ENCODE results near the gene DOCK4.
A peak's percentile ranks its signal among the peaks of the same experiment; 100 is the strongest.

The DOCK4 gene

DNA sequence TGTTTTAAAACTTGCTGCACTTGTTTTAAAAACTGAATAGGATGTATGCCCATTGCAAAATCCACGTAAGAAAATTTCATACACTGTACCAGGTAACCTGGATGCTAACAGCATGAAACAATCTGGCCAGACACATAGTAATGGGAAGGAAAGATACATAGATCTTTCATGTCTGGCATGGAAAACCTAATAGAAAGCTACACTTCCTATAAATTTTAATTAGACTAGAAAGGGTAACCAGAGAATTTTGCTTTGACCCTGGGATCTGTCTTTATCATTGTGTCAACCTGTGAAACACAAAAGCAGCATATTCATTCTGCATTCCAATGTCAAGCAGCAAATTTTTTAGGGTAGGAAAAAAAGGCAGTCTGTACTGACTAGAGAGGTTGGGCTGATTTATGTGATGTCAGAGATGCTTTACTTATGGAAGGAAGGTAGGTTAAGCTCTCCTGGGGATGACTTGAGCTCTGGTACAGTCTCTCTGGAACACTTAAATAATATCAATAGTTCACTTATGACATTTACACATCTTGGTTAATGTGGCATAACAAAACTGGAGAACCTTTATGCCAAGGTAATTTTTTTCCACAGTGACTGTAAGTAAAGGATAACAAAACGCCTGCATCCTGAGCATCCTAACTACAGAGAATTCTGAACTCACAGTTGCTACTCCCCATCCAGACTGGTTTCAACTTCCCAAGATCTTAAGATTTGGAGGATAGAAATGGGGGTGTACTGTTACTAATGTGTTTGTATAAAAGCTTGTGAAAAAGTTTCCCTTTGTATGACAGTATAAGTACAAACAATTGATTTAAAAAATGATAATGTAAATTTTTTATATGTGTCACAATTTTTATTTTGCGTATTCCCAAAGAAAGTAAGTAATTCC lies 44.7 kb downstream of the DOCK4 start:
- Mint-ChIP-seq H3K4me1 (peaks cover 36% of the 10 kb centered on the region), H3K4me3 (no peak overlapping the region), H3K27me3 (ENCODE audit: low read depth) (no peaks in the 10 kb centered on the region), H3K36me3 (ENCODE audit: low read depth) (no peaks in the 10 kb centered on the region), H3K27ac (peak overlapping the region; percentile 23 to 93 (median 70)), H3K9me3 (no peaks in the 10 kb centered on the region)
- TF ChIP-seq, protein P1, sequence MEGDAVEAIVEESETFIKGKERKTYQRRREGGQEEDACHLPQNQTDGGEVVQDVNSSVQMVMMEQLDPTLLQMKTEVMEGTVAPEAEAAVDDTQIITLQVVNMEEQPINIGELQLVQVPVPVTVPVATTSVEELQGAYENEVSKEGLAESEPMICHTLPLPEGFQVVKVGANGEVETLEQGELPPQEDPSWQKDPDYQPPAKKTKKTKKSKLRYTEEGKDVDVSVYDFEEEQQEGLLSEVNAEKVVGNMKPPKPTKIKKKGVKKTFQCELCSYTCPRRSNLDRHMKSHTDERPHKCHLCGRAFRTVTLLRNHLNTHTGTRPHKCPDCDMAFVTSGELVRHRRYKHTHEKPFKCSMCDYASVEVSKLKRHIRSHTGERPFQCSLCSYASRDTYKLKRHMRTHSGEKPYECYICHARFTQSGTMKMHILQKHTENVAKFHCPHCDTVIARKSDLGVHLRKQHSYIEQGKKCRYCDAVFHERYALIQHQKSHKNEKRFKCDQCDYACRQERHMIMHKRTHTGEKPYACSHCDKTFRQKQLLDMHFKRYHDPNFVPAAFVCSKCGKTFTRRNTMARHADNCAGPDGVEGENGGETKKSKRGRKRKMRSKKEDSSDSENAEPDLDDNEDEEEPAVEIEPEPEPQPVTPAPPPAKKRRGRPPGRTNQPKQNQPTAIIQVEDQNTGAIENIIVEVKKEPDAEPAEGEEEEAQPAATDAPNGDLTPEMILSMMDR (IDR thresholded peaks at IDR 0.05; ENCODE audit: unreplicated experiment in 3 of 3) = no peak

DNA sequence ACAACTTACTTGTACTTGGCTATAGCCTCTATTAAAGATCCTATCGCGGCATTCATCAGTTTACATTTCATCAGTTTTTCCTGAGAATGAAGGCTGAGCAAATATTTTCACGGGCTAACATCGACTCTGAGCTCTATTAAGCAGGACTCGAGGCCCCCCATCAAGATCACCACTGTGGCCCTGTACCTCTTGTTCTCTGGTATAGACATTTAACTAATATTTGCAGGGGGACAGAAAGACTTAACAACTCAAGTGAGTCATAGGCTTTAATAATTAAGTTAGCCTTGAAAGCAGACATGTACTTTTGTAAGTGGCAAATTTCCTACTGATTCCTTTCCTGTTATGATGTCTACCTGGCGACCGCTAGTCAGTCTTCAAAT lies 45.4 kb downstream of the DOCK4 start:
- Mint-ChIP-seq H3K27me3 (ENCODE audit: low read depth) (no peaks in the 10 kb centered on the region), H3K4me3 (no peak overlapping the region), H3K4me1 (peaks cover 36% of the 10 kb centered on the region), H3K36me3 (ENCODE audit: low read depth) (no peaks in the 10 kb centered on the region), H3K9me3 (no peaks in the 10 kb centered on the region), H3K27ac (peak overlapping the region; percentile 13 to 75 (median 29))
- TF ChIP-seq, protein P1 (IDR thresholded peaks at IDR 0.05; ENCODE audit: unreplicated experiment in 3 of 3) = no peak

DNA sequence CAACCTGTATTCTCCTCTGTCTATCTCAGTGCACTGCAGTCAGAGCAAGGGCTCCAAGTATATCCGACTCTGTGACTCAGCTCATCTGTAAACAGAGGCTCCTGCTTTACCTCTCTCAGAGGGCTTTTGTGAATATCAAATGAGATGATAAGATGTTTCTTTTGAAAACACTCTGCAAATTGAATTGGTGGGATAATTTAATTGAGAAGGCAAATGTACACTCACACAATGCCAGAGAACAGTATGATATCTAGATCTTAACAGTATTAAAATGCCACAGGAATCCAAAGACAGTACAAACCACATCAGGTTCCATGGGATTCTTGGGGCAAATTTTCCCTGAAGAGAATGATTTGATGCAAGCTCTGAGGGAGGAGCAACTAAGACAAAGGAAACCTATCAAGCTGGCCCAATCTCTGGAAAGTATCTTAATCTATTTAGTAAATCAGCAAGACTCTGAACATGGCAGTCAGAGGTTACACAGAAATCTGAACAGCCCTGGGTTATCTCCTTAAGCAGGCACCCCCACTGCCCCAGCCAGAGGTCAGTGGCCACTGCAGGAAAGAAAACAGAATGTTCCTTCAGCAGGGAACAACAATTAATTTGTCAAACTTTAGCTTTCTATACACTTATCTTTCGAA lies 45.9 kb downstream of the DOCK4 start:
- H3K27me3 Mint-ChIP-seq (ENCODE audit: low read depth) = no peaks in the 10 kb centered on the region
- peaks cover 36% of the 10 kb centered on the region for H3K4me1 Mint-ChIP-seq
- peak overlapping the region; percentile 13 to 75 (median 29) for H3K27ac Mint-ChIP-seq
- TF ChIP-seq, protein P1 (IDR thresholded peaks at IDR 0.05; ENCODE audit: unreplicated experiment in 3 of 3) = no peak
- no peak overlapping the region for H3K4me3 Mint-ChIP-seq
- H3K36me3 Mint-ChIP-seq (ENCODE audit: low read depth) = no peaks in the 10 kb centered on the region
- H3K9me3 Mint-ChIP-seq = no peaks in the 10 kb centered on the region

DNA sequence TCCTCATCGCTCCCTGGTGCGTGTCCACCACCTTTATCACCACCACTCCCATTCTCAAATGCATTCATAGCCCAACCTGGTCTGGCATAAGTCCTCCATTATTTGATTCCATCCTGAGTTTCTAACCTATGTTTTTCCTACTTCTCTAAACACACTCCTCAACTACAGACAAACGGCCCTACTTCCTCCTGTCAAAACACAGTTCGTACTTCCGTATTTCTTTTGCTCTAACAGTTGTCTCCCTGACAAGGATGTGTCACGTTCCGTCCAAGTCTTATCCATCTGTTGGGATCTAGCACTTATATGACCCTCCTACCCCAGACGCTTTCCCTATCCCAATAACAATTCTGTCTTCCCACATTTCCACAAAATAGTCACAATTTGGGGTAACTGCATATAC lies 46.8 kb downstream of the DOCK4 start:
- TF ChIP-seq, protein P1 (IDR thresholded peaks at IDR 0.05; ENCODE audit: unreplicated experiment in 3 of 3) = no peak
- H3K4me3 Mint-ChIP-seq = no peak overlapping the region

GRCh38 chr7:112157072-112157471 lies 49.1 kb downstream of the DOCK4 start:
- no peak overlapping the region for H3K27ac Mint-ChIP-seq
- no peaks in the 10 kb centered on the region for H3K27me3 Mint-ChIP-seq (ENCODE audit: low read depth)
- no peaks in the 10 kb centered on the region for H3K36me3 Mint-ChIP-seq (ENCODE audit: low read depth)
- H3K9me3 Mint-ChIP-seq = no peaks in the 10 kb centered on the region
- H3K4me1 Mint-ChIP-seq = peaks cover 27% of the 10 kb centered on the region
- TF ChIP-seq, protein P1 (IDR thresholded peaks at IDR 0.05; ENCODE audit: unreplicated experiment in 3 of 3) = no peak
- H3K4me3 Mint-ChIP-seq = no peak overlapping the region

More for the DNA sequence above, 46.8 kb downstream of the DOCK4 start:
- Mint-ChIP-seq H3K27ac (peak overlapping the region in 2 of 3 experiments; percentile 6 to 13), H3K36me3 (ENCODE audit: low read depth) (no peaks in the 10 kb centered on the region), H3K9me3 (no peaks in the 10 kb centered on the region), H3K27me3 (ENCODE audit: low read depth) (no peaks in the 10 kb centered on the region), H3K4me1 (peaks cover 36% of the 10 kb centered on the region)
